HK-2 (cell line): Measurements from ENCODE around the gene ZBTB46.
A peak's percentile ranks its signal among the peaks of the same experiment; 100 is the strongest.

Source experiments
- DNase-seq: peaks from one replicate; pipeline ENCODE4 v3.0.0-alpha.2; 2018; ENCODE audit not compliant: unreplicated experiment

ZBTB46 gene

DNA sequence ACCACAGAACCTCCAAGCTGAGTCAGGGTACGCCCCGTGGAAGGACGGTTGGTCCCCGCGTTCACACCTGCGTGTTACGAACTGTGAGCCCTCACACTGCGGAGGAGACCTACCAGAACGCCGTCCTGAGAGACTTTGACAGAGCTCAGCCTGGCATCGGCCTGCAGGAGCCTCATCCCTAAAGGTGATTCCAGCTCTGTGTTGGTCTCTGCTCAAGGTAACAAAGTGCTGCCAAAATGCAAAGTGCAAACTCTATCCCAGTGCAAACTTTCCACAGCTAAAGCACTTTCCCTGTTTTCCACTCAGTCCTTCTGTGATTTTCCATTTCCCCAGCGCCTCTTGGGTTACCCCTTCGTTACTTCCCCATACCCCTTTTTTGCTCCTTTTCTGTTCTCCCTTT is 8.6 kb upstream of the ZBTB46 start:
- no peak for DNase-seq

DNA sequence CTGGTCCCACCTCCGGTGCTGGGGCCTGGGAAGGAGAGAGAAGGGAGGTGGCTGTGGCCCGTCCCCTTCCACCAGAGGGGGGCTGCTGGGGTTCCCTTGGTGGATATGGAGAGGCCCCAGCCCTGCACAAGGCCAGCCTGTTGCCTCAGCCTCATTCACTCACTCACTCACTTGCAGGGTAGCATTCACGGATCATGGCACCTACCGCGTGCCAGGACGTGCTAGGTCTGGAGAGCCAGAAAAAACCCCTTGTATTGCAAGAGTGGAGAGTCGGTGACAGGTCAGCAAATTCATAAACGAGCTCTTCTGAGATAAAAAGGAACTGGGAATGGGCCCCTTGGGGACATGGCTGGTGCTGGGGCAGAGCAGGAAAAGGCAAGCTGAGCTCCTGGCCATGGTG is 6.4 kb upstream of the ZBTB46 start:
- no peak for DNase-seq

DNA sequence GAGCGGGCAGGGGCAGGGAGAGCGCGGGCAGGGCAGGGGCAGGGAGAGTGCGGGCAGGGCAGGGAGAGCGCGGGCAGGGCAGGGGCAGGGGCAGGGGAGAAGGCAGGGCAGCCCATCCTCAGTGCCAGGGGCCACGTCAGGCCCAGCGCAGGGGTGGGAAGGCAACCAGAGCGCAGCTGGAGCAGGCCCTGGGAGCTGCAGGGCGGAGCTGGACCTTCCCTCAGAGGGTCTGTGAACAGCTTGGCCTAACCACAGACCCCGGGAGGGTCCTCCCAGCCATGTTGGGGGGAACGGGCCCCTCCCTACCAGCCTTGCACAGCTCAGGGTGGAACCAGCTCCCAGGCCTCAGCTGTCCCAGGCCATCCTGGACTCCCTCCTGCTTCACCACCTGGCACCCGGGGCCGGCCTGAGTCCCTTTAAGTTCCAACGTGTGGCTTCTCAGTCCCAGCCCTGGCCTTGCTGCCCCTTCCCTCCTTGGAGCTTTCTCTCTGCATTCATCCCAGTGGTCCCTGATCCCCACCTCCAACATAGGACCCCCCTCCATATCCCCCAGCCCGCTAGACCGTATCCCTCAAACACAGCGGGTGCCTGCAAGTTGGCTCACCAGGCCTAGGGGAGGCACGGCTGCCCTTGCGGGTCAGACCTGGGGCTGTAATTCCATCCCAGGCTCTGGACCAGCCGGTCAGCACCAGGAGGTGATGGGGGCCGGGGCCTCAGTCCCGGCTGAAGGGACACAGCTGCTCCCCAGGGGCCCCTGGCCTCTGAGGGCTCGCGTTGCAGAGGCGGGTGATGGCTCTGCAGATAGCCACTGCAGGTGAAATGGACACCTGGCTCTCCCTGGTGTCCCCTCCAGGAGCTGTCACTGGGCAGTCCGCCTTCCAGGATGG is 5.6 kb upstream of the ZBTB46 start:
- DNase-seq = no peak

DNA sequence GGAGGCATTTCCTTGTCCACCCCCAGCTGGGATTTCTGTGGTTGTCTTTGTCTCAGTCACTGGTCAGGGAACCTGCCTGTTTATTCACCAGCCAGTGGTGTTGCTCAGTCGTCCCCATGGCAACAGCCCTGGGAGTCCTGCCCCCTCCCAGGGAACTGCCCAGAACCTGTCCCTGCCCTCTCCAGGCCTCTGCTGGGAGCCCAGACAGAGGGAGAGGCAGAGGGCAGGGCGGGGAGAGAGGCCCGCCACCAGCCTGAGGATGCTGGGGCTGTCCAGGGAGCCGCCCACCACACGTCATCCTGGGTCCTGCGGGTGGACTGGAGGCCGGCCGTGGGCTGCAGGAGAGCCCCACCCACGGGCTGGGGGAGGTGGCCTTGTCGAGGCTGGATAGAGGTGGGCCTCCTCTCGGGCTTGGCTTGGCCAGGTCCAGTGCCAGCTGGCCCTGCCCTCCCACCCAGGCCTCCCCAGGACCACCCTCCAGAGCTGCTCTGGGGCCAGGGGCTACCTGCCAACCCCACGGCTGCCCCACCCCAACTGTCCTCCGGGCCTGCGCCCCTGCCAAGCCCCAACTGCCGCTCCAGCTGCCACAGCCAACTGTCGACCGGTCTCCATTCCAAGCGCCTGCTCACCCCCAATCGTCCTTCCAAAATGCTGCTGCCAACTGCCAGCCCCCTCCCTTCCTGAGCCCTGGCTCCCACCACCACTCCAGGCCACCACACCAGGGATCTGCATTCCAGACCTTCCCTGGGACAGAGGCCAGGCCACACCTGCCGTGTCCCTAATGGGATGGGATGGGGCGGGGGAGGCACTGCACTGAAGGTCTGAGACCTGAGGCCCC is 4.2 kb upstream of the ZBTB46 start:
- peak; percentile 99 for DNase-seq

DNA sequence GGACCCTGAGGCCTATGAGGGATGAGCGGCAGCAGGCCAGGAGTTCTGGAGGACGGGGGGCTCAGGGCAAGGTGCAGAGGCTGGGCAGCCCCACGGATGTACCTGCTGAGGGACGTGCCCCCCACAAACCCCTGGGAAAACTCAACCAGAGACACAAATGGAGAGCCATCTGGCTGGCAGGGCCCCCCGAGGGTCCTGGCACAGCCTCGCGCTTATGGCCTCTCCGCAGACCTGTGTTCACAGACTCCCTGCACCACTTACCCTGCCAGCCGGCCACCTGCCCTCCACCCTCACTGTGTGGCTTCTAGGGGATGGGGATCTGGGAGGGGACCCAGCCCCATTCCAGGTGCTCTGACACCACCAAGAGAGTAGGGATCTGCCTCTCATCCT is 3.4 kb upstream of the ZBTB46 start:
- no peak for DNase-seq

DNA sequence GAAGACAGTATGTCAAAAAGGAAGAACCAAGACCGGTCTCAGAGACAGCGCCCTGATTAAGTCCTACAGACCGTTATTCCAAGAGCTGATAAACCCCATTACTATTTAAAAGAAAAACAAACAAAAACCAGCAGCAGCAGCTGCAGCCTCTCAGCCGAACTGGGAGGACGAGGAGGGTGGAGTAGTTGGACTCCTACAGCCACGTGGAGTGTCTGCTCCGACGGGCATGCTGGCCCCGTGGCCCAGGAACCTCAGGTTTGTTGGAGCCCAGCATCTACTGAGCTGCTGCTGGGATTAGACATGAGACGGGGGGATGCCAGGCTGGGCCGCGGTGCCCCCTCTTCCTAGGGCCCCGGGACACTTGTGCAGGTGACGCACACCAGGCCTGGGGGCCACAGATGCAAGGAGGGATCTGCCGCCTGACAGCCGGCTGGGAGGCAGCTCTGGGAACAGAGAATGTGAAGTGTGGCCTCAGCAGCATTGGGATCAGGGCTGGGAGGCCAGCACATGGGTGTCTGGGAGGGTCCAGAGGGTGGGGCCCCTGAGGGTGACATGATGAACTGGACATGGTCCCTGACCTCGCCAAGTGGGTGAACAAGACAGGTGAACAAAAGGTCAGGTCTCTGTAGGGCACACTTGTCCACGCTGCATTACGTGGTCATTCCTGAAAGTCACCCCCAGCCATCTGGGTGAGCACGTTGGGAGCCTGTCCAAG is 2.9 kb upstream of the ZBTB46 start:
- DNase-seq = no peak

DNA sequence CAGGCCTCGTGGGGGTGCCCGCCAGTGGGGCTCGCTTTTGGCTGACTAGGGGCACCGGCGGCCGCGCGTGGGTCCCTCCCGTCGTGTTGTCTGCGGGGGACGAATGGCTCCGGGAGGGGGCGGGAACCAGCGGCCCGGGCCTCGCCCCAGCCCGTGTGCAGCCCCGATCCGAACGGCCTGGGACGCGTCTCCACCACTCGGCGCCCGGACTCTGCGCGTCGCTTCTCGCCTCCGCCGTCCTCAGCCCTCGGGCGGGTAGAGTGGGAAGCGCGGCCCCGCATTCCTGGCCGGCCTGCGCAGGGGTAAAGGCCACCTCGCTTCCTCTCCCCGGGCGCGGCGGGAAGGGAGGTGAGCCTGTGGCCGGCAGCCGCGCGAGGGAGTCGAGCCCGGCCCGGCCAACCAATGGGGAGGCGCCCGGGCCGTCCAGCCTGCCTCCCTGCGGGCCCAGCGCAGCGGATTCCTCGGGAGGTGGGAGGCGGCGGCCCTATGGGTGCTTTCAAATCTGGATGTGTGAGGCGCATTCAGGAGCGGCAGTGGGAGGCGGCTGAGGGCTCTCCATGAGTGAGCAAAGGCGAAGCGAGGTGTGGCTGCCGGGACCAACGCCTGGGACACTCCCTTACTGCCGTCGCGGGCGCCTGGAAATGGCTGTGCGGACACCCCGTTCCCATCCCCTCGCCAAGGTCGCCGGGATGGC is 1.1 kb upstream of the ZBTB46 start:
- no peak for DNase-seq

DNA sequence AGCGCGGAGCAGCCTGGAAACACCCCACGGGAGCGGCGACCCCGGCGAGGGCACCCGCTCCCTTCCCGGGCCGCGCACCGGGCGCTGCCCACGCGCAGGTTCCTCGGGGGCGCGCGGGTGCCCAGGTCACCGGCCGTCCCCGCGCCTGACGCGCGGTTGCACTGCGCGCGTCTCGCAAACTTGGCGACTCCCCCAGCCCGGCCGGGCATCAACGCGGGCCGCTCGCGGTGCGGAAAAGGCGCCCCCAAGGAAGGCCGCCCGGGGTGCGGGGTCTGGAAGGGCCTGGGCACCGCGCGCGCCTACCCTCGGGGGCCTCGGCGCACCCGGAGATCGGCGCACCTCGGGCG is 555 bp upstream of the ZBTB46 start:
- no peak for DNase-seq

DNA sequence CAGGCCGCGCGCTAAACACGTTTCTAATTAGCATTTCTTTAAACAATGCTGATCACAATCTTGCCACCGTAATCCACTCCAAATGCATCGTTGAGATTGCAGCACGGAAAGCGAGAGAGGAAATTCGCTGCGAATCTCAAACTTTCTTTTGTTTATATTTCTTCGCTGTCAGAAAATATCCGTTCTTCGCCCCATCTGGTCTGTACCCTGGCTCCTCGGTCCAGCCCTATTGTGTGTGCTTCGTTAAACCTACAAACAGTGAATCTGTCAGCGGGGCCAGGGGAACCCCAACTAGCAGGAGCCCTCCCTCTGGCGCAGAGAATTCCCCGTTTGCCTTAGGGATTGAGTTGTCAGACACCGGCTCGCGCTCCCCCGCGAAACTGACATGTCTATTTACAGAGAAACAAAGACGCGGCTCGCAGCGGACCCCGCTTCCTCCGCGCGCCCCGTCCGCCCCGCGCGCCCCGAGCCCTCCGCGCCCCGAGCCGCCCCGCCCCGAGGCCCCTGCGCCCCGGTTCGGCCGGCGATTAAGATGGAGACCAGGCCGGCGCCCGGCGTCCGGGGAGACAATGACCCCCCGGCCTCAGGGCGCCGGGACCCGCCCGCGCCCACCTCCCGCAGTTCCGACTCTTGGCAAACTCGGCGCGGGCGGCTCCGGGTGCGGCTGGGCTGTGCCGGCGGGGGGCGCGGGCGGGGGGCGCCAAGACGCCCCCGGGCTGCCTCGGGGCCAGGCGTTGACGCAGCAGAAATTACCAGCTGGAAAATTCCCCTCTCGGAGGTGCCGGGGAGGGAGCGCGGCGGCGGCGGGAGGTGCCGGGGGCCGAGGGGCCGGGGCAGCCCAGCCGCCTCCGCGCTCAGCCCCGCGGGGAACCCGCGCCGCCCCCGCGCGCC is 874 bp downstream of the ZBTB46 start:
- no peak for DNase-seq

DNA sequence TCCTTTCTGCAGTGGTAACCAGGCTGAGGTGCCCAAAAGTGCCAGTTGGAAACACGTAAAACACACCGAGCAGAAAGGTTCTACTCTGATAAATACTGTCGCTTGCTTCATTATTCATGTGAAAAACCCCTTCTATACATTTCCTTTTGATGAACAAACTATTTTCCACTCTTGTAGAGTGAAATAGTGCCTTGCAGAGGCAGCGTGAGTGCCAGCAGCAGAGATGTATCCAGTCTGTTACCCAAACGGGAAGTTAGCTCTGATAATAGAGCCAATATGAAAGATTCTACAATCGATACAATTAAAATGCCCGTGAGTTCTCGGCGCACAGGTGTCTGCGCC is 1.5 kb downstream of the ZBTB46 start:
- no peak for DNase-seq

DNA sequence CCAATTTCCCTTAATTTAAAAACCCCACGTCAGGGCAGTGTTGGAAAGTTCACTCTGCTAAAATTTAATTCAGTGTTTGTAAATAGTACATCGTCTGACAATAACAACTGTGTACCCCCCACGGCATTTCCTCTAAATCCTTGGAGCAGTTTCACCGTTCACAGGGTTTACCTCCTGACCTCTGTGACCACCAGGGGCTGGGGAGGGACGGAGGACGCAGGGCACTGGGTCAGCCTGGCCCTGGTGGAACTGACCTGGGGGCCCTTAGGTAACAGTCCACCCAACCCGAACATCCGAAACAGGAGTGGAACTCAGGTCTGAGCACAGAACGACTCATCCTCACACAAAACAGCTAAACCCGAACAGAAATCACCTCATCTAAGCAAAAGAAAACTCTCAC is 2.1 kb downstream of the ZBTB46 start:
- DNase-seq = no peak

DNA sequence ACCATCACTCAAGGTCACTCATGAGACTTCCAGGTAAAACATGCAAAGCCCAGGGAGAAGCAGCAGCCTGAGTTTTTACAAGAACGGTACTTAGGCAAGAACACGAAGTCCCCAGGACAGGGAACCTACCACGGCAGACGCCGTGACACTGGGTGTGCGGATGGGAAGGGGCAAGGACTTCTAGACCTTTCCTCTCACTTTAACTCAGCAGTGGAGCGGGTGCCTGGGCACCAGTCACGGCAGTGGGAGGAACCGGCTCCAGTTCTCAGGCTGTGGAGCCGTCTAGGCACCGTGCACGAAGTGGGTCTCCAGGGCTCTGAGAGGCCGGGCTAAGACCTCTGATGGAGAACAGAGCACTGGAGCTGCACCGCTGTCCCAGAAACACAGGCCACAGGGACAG is 2.5 kb downstream of the ZBTB46 start:
- DNase-seq = no peak

DNA sequence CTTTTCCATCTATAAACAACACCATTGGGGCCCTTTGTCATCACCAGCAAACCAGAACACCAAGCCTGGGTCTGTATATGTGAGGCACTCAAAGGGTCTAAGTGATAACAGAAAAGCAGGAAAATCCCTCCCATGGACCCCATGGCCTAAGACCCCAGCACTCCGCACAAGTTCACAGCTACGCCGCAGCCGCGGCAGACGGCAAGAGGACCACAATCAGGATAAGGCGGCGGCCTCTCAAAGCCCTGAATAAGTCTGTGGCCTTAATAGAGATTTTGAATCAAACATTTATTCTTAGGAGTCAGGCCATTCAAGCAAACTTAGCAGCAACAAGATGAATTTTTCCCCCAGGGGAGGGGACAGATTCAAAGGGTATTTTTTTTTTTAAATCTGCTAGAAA is 2.9 kb downstream of the ZBTB46 start:
- no peak for DNase-seq

DNA sequence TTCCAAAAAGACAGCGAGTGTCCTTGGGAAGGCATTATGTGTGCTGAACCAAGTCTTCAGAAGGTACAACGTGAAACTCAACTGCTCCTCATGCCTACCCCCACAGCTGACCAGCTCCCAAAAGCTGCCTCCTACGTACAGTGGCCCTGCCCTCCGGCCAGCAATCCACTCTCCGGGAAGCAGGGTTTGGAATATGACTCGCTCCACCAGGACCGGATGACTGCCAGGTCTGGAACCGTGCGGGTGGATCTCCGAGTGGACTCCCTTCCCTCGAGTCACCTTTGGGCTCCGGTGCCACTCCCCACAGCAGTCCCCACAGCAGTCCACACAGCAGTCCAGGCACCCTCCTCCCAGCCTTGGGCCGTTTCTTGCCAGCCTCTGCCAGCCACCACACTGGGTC is 4.3 kb downstream of the ZBTB46 start:
- no peak for DNase-seq

DNA sequence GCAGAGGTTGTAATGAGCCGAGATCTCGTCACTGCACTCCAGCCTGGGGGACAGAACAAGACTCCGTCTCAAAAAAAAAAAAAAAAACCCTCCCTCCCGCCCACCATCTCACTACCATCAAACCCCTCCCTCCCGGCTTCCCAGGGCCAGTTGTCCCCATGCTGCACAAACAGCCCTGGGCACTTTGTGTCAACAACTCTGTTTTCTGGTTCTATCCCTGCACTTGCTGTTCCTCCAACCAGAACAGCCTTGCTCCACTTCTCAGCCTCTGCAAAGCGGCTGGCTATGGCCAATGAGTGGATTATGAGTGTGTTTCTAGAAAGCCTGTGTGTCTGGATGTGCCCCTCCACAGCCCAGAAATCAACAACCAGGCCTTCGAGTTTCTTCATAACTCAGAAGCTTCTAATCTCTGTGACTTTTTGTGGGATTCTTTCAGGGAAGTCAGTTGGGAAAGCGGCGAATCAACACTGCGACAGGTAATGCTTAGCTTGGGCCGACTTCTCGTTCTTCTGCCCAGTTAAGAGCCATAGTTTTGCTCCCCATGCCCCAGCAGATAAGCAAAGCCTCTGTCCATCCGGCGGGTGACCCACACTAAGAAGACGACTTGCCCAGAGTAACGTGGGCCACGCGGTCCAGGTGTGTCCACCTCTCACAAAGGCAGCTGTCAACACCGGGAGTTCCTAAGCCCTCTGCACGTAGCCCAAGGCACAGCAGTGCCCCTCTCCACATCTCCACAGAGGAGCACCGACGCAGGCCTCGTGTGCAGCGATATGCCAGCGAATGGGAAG is 5.5 kb downstream of the ZBTB46 start:
- no peak for DNase-seq

DNA sequence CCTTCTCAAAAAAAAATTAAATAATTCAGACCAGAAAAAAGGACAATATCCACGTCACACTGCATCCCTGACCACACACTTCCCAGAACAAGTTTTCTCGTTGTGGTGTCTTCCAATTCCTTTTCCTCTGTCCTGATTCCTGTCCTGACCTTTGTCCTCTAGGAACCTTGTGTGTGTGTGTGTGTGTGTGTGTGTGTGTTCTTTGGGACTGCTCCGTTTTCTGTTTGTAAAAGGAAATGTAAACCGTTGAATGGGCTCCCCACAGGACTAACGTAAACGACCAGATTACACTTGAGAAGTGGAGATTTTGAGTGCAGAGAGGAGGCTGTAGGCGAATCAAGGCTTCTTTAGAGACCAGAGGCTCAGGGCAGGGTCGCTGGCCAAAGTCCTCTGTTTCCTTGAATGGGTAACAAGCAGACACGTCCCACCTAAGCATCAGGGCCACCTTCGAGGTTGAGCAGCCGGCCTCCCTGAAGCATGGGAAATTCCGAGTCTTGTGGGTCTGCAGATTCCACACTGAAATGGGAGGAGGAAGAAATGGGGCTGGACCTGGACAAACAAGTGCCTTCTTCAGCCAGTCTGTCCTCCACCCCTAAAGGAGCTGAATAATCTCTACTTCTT is 7.3 kb downstream of the ZBTB46 start:
- DNase-seq = no peak

DNA sequence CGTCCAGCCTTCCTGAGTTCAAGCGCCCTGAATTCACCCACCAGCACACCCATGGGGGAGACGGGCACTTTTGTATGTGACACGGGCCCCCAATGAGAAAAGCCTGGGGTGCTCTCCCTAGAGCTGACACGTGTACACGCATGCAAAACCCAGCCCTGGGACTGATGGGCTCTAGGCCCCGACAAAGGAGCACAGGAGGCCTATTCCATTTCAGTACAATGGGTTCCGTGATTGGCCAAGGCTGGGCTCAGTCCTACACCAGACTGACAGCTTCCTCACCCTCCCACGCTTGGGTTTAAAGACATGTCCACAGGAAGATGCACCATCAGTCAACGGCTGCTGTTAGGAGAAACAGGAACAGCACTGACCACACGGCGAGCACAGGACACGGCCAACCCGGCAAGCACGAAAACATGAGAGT is 8.8 kb downstream of the ZBTB46 start:
- no peak for DNase-seq

DNA sequence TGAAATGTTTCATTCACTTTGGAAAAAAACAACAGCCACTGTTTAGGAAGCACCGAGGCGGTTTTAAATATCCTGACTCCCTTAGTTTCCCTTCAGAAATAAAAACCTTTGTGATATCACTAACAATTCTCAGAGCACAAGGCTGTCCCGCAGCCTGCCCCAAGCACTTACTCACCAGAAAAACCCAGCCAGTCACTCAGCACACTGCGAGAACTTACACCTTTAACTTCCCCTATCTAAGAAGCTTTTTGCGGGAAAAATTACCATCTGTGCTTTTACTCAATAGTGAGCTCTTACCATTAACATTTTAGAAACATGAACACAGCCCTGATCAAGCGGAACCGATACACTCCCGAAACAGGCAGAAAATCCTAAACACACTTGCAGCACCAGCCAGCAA is 9.3 kb downstream of the ZBTB46 start:
- DNase-seq = no peak

DNA sequence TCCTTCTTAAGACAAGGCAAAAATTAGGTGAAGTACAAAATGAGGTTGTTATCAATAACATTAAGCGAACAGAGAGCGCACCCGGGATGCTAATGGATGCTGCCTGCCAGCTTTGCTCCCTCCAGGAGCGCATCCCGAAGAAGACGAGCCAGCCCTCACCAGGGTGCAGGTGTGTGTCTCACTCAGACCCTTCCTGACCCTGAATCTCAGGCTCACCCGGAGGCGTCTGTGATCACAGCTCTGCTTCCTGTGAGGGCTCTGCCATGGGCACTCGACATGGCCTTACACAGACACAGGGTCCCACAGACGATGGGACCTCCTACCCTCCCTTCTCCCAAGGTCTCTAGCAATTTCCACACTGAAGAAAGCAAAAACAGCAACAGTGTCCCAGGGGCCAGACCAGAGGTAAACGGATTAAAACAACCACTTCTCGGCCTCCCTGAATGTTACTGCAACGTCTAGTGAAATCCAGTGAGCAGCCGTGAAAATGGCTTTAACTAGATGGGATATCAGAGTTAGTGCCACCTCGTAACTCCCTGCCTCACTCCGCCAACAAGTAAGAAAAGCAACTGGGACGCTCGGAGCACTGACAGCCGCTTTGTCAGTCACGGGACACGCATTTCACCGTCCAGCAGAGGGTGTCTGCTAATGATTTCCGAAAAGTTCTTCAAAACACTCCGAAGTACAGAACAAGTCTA is 11.7 kb downstream of the ZBTB46 start:
- DNase-seq = no peak
